Endothelial cell of umbilical vein (primary cell): ENCODE measurements around the gene ACSF3.

Experiments used
- CTCF ChIP-seq, 2 donors: IDR thresholded peaks; 1 replicate in 1 of 2; 2 replicates in 1 of 2; pipeline ENCODE4 v1.5.1; 2011; ENCODE audit warnings: low read length in 2 of 2, mild to moderate bottlenecking in 2 of 2, moderate library complexity in 2 of 2, control low read depth in 1 of 2, inconsistent platforms in 1 of 2, low read depth in 1 of 2; ENCODE audit not compliant: insufficient read depth in 1 of 2; ENCODE audit errors: extremely low read depth in 1 of 2
- EZH2 ChIP-seq: IDR thresholded peaks from 2 replicates; pipeline ENCODE4 v1.6.1; 2012; ENCODE audit warnings: borderline replicate concordance, low read depth, mild to moderate bottlenecking, moderate library complexity, low read length, inconsistent platforms; ENCODE audit not compliant: severe bottlenecking
- GATA2 ChIP-seq: IDR thresholded peaks from 2 replicates; pipeline ENCODE4 v1.7.0; 2011; ENCODE audit warnings: low read depth, mild to moderate bottlenecking, moderate library complexity, mixed read lengths, low read length; ENCODE audit not compliant: insufficient read length, insufficient read depth
- JUN ChIP-seq: IDR thresholded peaks from 2 replicates; pipeline ENCODE4 v1.6.1; 2011; ENCODE audit warnings: borderline replicate concordance, low read depth; ENCODE audit not compliant: insufficient read length, insufficient read depth
- MAX ChIP-seq: IDR thresholded peaks from 2 replicates; pipeline ENCODE4 v1.6.1; 2011; ENCODE audit not compliant: insufficient read depth, insufficient read length
- MYC ChIP-seq: IDR thresholded peaks from one replicate; pipeline ENCODE4 v1.6.1; 2011; ENCODE audit warnings: mild to moderate bottlenecking, low read depth, low read length
- POLR2A ChIP-seq: IDR thresholded peaks from 2 replicates; pipeline ENCODE4 v1.6.1; 2012; ENCODE audit warnings: low read depth, mild to moderate bottlenecking, control low read depth, low read length
- POLR2AphosphoS5 ChIP-seq: IDR thresholded peaks from 2 replicates; pipeline ENCODE4 v1.6.1; 2012; ENCODE audit warnings: low read depth, mild to moderate bottlenecking, control low read depth, low read length, moderate library complexity; ENCODE audit not compliant: insufficient read depth

GRCh38 chr16:89049484-89050118 lies 44.1 kb upstream of the ACSF3 start:
- no peak for TF ChIP-seq CTCF (IDR thresholded peaks at IDR 0.05; ENCODE audit: extremely low read depth in 1 of 2, insufficient read depth in 1 of 2, low read depth in 1 of 2, low read length in 2 of 2)
- TF ChIP-seq MYC = no peak
- no peak for TF ChIP-seq EZH2
- TF ChIP-seq POLR2AphosphoS5 = no peak
- TF ChIP-seq POLR2A = no peak
- no peak for TF ChIP-seq MAX
- TF ChIP-seq JUN = no peak
- no peak for TF ChIP-seq GATA2
